NCI-H524 (cell line): ENCODE results near the gene CFAP74.
"Not testable (repeated sequence)": the region's sequence is repeated elsewhere in the genome, so short reads cannot be mapped to it uniquely, and the experiment has no call there.

ENCODE experiments used
- DNase-seq, 2 experiments: peaks; one replicate each; lab custom pipeline; 2025; lab: John Stamatoyannopoulos, UW

Gene CFAP74

DNA sequence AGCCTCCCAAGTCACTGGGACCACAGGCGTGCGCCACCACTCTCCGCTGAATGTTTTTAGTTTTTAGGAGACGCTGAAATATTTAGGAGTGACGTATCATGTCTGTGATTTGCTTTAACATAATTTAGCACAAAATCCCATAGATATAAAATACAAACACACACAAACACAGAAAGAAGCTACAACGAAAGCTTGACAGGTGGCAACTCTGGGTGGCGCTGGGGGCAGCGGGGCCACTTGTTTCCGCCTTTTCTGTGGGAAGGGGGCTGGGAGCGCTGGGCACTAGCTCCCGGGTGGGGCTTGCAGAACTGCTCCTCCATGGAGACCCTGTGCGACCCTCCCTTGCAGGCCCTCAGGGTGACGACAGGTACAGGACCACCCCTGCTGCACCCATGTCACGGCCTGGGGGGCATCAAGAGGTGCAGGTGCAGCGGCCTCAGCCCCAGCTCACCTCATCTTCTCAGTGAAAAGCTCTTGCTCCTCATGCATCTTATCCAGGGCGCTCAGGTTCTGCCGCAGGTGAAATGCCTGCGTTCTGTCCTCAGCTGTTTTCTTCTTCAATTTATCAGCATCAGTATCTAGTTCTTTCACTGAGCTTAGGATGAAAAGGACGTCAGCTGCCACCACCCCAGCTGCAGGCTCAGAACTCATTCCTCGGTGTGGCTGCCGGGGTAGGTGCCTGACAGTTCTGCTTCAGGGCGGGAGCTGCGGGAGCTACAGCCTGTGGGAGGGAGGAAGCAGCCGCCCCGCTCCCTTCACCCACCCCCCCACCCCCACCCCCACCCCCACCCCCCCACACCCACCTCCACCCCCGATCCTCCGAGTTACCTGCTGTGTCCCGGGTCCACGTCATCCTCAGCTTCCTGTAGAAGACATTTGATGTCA is 15.3 kb downstream of the CFAP74 start:
- no peak for DNase-seq

DNA sequence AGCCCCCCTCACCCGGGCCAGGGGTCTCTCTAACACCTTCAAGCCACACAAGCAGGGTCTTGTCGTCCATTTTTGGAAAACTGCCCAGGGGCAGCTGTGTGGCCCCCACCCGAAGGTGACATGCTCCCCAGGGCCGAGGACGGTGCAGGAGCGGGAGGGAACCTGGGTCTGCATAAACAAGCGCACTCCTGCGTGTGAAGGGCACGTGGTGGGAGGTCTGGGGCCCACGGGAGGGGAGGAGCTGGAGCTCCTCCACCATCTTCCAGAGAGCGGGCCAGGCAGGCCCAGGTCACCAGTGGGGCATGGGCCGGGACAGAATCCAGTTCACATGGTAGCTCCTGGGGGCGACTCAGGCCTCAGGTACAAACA is 16.5 kb downstream of the CFAP74 start:
- no peak for DNase-seq

DNA sequence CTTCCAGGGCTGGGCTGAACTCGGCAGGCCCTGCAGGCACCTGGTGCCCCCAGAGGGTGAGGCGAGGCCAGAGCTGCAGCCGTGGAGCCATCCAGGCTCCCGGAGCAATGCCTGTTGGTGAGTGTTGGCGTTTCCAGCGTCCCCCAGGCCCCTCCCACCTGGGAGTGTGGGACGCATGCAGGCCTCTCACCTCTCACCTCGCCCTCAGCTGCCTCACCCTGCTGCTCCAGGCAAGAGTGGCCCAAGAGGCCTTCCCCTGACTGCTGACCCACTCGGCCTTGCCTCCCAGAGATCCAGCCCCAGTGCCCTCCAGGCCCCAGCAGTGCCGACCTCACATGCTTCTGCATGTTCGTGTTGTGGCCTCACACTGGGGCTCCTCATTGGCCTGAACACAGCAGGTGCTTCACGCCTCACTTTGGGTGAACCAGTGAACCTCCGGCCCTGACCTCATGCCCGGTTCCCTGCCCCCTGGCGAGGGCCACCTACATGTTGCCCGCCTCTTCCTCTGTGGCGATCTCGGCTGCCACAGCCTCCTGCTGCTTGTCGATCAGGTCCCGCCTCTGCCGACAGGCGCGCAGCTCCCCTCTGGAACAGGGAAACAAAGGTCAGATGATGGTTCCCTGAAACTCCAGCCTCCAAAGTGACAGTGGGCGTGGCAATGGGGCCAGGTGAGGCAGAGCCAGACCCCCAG is 17.0 kb downstream of the CFAP74 start:
- DNase-seq = no peak

DNA sequence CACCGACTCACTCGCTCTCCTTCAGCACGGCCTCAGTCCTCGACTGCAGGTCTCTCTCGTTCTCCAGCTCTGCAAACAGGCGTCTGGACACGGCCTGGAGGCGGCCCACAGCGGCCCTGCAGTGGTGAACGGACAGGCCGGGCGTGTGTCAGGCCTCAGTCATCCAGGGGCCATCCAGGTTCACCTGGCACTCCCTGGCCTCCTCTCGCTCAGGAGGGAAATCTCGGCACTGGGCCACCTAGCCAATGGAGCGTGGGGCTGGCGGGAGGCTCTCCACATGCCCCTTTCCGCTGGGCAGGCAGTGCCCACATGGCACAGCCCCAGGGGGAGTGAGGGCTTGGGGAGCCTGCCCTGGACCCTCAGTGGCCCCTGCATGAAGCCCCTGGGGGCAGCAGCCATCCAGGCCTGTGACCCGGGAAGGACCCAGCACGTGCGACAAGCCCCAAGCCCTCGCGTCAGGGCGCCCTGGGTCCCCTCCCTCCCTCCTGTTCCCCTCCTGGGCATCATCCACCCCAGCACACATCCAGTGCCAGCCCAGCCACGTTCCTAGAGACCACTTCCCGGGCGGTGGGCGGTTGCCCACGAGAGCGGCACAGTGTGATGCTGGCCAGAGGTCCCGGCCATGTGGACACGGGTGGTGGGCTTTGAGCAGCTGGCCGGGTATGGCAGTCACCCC is 18.1 kb downstream of the CFAP74 start:
- DNase-seq = no peak

DNA sequence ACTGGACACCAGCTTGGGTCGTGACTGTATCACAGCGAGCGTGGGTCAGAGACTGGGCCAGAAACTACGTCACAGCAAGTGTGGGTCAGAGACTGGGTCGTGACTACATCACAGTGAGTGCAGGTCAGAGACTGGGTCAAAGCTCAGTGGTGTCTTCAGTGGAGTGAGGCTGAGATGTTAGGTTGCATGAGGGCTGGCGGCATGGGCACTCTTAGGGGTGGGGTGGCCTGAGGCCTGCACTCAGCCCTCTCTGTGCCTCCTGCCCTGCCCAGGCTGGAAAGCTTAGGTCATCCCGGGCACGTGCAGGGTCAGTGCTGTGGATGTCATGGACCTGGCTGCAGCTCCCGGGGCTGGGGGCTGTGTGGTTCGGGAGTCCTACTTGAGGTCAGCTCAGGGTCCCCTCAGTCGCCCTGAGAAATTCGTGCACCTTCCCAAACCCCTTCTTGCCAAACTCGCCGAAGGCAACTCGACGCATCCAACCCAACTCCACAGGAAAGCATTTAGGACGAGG is 19.0 kb downstream of the CFAP74 start:
- DNase-seq = no peak

DNA sequence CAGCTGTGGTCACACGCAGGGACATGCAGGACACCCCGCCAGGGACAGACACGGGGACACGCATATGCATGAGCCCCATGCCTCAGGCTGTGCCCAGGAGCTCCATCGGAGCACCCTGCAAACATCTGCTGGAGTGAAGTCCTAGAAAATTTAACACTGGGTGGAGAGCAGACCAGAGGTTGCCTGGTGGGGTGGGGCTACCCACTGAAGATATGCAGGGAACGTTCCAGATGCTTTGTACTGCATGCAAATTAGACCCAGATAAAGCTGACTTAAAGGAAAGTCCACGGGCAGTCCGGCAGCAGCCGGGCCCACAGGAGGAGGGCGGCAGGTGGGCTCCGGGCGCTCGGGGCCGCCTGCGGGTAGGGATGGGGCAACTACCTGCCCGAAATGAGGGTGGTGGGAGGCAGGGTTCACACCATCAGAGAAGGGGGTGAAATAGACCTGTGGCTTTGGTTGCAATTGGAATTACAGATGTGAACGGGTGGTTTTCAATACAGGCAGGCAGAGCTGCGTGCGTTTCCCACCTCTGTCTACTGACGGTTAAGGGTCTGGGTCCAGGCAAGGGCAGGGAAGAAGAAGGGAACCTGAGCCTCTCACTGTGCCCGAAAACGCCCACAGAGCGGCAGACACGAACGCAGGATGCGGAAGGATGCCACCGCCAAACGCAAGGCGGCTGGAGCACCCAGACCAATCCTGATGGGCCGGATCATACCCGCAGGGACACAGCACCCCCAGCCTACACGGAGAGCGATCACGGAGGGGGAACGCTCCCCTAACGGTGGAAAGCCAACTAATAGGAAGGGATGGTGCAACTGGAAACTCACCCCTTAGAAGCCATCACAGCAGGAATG is 21.0 kb downstream of the CFAP74 start:
- no peak for DNase-seq

DNA sequence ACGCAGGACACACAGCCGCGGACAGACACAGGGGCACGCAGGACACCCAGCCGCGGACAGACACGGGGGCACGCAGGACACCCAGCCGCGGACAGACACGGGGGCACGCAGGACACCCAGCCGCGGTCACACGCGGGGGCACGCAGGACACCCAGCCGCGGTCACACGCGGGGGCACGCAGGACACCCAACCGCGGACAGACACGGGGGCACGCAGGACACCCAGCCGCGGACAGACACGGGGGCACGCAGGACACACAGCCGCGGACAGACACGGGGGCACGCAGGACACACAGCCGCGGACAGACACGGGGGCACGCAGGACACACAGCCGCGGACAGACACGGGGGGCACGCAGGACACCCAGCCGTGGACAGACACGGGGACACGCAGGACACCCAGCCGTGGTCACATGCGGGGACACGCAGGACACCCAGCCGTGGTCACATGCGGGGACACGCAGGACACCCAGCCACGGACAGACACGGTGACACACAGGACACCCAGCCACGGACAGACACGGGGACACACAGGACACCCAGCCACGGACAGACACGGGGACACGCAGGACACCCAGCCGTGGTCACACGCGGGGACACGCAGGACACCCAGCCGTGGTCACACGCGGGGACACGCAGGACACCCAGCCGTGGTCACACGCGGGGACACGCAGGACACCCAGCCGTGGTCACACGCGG is 21.8 kb downstream of the CFAP74 start:
- DNase-seq = not testable (repeated sequence)

DNA sequence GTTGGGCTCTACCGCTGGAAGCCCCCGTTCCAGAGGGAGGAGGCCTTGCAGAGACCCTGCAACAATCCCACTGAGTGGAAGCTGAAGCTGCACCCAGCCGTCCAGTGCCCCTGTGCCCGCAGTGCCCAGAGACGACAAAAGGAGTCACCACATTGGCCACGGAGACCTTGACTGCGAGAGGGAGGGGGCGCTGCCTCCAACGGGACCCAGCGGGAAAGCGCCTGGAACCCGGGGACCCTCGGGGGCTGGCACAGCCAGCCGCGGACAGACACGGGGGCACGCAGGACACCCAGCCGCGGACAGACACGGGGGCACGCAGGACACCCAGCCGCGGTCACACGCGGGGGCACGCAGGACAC is 22.5 kb downstream of the CFAP74 start:
- no peak for DNase-seq

DNA sequence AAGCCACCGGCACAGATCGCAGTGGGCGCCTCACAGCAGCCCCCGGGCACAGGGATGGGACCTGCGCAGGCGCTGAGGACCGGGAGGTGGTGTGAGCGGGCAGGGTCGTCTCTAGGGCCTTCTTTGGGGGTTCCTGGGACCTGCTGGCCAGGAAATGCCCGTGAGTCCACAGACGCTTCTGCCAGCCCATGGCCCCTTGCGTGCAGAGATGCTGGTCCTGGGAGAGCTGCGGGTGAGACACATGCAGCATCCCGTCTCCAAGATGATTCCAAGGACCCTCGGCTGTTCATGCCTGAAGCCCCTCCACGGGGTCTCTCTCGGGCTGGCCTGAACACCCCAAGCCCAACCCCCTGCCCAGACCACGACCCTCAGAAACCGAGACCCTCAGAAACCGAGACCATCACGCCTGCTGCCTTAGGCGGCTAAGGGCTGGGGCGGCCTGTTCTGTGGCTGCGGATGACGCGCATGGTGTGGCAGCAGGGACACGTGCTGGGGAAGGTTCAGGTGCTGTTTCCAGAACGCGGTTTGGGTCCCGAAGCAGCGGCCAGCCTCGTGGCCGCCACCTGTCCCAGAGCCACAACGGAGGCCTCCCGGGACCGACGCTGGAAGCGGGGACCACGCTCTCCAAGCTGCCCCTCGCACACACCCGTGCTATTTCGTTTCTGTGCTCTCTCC is 23.0 kb downstream of the CFAP74 start:
- no peak for DNase-seq

DNA sequence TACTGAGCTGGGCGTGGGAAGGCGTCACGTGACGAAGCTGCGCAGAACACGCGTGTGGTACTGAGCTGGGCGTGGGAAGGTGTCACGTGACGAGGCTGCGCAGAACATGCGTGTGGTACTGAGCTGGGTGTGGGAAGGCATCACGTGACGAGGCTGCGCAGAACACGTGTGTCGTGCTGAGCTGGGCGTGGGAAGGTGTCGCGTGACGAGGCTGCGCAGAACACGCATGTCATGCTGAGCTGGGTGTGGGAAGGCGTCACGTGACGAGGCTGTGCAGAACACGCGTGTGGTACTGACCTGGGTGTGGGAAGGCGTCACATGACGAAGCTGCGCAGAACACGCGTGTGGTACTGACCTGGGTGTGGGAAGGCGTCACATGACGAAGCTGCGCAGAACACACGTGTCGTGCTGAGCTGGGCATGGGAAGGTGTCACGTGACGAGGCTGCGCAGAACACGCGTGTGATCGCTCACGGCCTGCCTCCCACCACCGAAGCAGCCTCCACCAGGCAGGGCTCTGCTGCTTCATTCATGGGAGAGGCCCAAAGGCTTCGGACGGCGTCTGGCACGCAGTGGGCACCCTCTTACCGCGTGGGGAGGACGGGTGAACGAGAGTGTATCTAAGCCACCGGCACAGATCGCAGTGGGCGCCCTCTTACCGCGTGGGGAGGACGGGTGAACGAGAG is 24.0 kb downstream of the CFAP74 start:
- no peak for DNase-seq

DNA sequence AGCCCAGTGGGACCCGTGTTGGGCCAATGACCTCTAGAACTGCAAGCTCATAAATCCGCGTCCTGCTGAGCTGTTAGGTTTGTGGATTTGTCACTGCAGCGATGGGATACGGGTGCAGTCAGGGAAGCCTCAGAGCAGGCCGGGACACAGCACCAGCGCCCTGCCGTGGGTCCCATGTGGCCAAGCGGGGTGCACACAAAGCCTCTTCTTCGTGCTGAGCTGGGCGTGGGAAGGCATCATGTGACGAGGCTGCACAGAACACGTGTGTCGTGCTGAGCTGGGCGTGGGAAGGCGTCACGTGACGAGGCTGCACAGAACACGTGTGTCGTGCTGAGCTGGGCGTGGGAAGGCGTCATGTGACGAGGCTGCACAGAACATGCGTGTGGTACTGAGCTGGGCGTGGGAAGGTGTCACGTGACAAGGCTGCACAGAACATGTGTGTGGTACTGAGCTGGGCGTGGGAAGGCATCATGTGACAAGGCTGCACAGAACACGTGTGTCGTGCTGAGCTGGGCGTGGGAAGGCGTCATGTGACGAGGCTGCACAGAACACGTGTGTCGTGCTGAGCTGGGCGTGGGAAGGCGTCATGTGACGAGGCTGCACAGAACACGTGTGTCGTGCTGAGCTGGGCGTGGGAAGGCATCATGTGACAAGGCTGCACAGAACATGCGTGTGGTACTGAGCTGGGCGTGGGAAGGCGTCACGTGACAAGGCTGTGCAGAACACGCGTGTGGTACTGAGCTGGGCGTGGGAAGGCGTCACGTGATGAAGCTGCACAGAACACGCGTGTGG is 24.7 kb downstream of the CFAP74 start:
- not testable (repeated sequence) for DNase-seq

DNA sequence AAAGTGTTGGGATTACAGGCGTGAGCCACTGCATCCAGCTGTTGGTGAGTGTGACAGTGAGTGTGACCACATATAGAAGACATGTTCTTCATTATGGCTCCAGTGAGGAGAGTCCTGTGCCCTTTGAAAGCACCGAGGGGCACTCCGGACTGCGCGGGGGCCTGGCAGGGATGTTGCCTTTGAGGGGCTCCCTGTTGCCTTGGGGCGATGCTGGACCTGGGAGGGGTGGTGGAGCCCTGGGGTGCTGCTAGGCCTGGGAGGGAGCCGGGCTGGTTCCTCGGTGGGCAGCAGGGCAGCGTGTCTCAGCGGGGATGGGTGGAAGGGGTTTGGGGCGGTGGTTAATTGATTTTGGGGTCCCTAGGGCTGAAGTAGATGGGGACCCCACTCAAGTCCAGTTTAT is 25.5 kb downstream of the CFAP74 start:
- DNase-seq = no peak

DNA sequence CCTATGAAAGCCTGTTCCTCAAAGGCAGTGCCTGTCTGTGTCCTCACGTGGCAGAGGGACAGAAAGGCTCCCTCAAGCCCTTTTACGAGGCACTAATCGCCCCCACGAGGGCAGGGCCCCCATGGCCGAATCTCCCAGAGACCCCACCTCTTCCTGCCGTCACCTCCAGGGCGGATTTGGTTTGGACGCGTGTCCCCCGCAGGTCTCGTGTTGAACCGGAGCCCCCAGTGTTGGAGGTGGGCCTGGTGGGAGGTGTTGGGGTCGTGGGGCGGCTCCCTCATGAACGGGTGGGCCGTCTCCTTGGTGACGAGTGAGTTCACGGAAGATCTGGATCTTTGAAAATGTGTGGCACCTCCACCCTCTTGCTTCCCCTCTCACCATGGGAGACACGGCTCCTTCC is 27.6 kb downstream of the CFAP74 start:
- DNase-seq = no peak

DNA sequence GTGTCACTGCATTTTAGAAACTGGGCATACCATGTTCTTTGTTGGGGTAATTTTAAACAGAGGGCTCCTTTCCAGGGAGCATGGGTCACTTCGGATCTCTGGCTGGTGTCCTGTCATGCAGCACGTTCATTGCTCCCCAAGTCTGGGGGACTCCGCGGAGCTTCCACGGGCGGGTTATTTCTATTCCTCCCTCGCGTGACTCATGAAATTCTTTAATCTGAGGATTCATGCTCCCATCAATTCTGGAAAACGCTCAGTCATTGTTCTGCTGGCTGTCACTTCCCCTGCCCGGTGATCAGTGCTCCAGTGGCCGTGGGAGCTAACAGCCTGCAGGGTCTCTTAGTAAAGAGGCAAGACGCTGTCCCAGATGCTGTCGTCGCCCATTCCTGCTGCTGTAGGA is 28.1 kb downstream of the CFAP74 start:
- no peak for DNase-seq

DNA sequence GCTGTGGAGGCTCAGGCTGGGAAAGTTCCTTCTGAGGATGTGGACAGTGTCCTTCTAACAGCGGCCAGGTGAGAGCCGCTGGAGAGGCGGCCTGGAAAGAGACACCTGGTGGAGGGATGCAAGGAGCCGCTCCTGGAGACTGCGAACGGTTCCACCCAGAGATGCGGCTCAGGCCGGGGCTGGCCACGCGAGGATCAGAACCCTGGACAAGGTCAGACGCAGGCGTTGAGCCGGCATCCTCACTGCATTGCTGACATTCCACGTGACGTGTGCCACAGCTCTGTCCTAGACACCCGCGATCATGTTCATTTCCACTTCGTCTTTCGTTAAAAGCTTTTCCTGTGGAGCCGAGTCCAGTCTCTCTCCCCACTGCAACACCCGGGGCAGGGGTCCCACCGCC is 28.8 kb downstream of the CFAP74 start:
- DNase-seq = no peak

DNA sequence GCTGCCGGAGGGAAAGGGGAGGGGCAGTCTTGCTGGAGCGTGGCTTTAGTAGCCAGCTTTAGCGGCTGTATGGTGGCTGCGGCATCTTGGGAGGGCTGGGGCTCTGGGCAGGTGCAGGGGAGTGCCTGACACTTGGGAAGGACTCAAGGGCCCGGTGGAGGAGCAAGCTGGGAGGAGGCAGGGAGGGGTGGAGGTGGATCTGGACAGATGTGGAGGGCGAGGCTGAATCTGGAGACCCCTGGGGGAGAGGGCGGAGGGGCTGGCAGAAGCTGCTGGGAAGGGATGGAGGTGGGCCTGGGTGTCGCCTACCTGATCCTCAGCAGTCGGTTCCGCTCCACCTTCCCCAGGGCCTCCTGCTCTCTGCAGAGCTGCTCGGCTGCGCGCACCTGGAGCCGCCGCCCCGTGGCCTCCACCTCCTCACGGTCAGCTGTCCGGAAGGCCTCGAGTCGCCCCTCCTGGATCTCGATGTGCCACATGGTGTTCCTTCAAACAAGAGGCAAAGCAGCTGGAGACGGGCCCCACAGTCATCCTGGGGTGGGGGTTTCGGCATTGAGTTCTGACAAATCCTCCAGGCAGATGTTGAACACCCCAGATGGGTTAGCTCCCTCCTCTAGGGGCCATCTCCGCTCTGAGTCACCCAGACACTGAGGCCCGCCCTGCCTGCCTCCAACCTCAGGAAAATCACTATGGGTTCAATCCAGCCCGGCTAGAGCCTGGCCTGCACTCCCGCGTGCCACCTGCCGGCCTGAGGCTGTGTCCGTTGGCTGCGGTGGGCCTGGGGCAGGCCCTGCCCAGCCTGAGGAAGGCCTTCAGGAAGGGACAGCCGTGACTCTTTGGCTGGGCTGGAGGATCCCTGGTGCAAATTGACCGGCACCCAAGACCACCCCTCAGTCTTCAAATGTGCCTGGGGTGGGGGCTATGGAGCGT is 29.6 kb downstream of the CFAP74 start:
- no peak for DNase-seq

DNA sequence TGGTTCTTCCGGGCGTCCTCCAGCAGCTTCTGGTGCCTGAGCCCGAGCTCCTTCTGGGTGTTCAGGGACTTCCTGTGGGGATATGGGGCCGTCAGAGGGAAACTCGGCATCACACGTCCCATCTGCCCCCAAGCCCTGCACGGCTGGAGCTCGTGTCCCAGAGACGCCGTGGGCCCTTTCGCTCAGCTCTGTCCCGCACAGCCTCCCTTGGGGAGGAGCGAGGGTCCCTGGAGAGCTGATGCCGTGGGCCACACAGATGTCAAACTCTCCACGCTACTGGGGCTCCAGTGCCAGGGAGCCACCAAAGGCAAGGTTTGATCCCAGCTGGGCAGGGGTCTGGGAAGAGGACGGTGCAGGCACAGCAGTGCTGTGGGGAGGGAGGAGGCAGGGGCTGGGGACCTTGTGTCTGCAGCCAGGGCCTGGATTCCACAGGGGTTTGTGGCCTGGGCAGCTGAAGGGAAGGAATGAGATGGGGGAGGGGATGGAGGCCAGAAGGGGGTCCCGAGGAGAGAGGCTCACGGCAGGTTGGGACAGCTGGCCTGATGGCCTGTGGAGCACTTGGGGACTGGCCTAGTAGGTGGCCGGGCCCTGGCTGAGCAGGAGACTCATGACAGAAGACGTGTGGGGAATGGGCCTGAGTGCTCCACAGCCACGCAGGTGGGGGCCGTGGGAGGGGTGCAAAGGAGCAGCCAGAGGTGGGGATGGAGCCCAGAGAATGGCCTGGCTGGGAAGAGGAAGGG is 30.4 kb downstream of the CFAP74 start:
- no peak for DNase-seq
